SK-N-SH treated with all-trans-retinoic acid at 6 μM for 48 hours (cell line): ENCODE results near the gene HOXC5.

ENCODE experiments used
- ATAC-seq: fragments of 200-7000 bp; cut with Tn5 transposase; 3 replicates; pipeline ENCODE4 v1.9.1; 2020; ENCODE audit warnings: mild to moderate bottlenecking, moderate library complexity
- ARNTL ChIP-seq: fragments of 450-650 bp; formaldehyde crosslinking; IDR thresholded peaks from 2 replicates; pipeline ENCODE4 v1.5.0; 2020; ENCODE audit warnings: low read depth, mild to moderate bottlenecking, moderate library complexity, borderline replicate concordance
- BACH2 ChIP-seq: fragments of 250-450 bp; sonication (Bioruptor Pico); IDR thresholded peaks from 2 replicates; pipeline ENCODE4 v1.9.0; 2021; ENCODE audit warnings: mild to moderate bottlenecking, borderline replicate concordance
- CSDC2 ChIP-seq: fragments of 250-450 bp; sonication (Bioruptor Pico); IDR thresholded peaks from 2 replicates; pipeline ENCODE4 v1.5.0; 2020; ENCODE audit warnings: mild to moderate bottlenecking, moderate library complexity
- ESRRG ChIP-seq: fragments of 250-450 bp; sonication (Bioruptor Pico); IDR thresholded peaks from 2 replicates; pipeline ENCODE4 v1.6.1; 2021; ENCODE audit warnings: mild to moderate bottlenecking
- GLIS3 ChIP-seq: fragments of 250-450 bp; sonication (Bioruptor Pico); IDR thresholded peaks from 2 replicates; pipeline ENCODE4 v1.5.0; 2020; ENCODE audit warnings: mild to moderate bottlenecking, moderate library complexity
- ISL1 ChIP-seq: fragments of 250-450 bp; sonication (Bioruptor Pico); IDR thresholded peaks from 2 replicates; pipeline ENCODE4 v2.1.2; 2022; ENCODE audit warnings: mild to moderate bottlenecking, moderate library complexity
- PPARA ChIP-seq: fragments of 250-450 bp; sonication (Bioruptor Pico); IDR thresholded peaks from 2 replicates; pipeline ENCODE4 v1.5.0; 2020; ENCODE audit warnings: mild to moderate bottlenecking, borderline replicate concordance
- RARB ChIP-seq: fragments of 250-450 bp; sonication (Bioruptor Pico); IDR thresholded peaks from 2 replicates; pipeline ENCODE4 v1.8.0; 2021; ENCODE audit warnings: mild to moderate bottlenecking, moderate library complexity
- SNAI2 ChIP-seq: fragments of 250-450 bp; sonication (Bioruptor Pico); IDR thresholded peaks from 2 replicates; pipeline ENCODE4 v1.5.0; 2020; ENCODE audit warnings: mild to moderate bottlenecking, moderate library complexity
- TCF4 ChIP-seq: fragments of 250-450 bp; sonication (Bioruptor Pico); IDR thresholded peaks from 2 replicates; pipeline ENCODE4 v1.8.0; 2021; ENCODE audit warnings: mild to moderate bottlenecking, moderate library complexity, borderline replicate concordance
- TOX ChIP-seq: fragments of 250-450 bp; sonication (Bioruptor Pico); IDR thresholded peaks from 2 replicates; pipeline ENCODE4 v1.8.0; 2021; ENCODE audit warnings: mild to moderate bottlenecking, moderate library complexity, borderline replicate concordance
- ZC3H10 ChIP-seq: fragments of 250-450 bp; sonication (Bioruptor Pico); IDR thresholded peaks from 2 replicates; pipeline ENCODE4 v1.5.1; 2021; ENCODE audit warnings: mild to moderate bottlenecking, moderate library complexity
- ZFP30 ChIP-seq: fragments of 450-650 bp; formaldehyde crosslinking; IDR thresholded peaks from 2 replicates; pipeline ENCODE4 v1.5.0; 2022; ENCODE audit warnings: mild to moderate bottlenecking, moderate library complexity
- ZNF8 ChIP-seq: fragments of 450-650 bp; formaldehyde crosslinking; IDR thresholded peaks from 2 replicates; pipeline ENCODE4 v1.5.0; 2020; ENCODE audit warnings: mild to moderate bottlenecking, moderate library complexity
- TF ChIP-seq, protein P1 (sequence below): fragments of 250-450 bp; sonication (Bioruptor Pico); IDR thresholded peaks from 2 replicates; pipeline ENCODE4 v1.5.0; 2020; ENCODE audit warnings: mild to moderate bottlenecking, moderate library complexity
- TF ChIP-seq, protein P2 (sequence below): fragments of 250-450 bp; sonication (Bioruptor Pico); IDR thresholded peaks from 2 replicates; pipeline ENCODE4 v1.8.0; 2021; ENCODE audit warnings: low read depth, mild to moderate bottlenecking, moderate library complexity, borderline replicate concordance
- TF ChIP-seq, protein P3 (sequence below): fragments of 250-450 bp; sonication (Bioruptor Pico); IDR thresholded peaks from 2 replicates; pipeline ENCODE4 v1.5.1; 2021; ENCODE audit warnings: mild to moderate bottlenecking, moderate library complexity

Gene HOXC5

GRCh38 chr12:54036620-54037359 lies 3.9 kb downstream of the HOXC5 start:
- TF ChIP-seq SNAI2 (no peak), BACH2 (CRISPR knock-in tag) (no peak), TOX (CRISPR knock-in tag) (no peak), ZFP30 (no peak), ZC3H10 (no peak), CSDC2 (no peak), GLIS3 (CRISPR knock-in tag) (no peak)
- TF ChIP-seq, protein P1, sequence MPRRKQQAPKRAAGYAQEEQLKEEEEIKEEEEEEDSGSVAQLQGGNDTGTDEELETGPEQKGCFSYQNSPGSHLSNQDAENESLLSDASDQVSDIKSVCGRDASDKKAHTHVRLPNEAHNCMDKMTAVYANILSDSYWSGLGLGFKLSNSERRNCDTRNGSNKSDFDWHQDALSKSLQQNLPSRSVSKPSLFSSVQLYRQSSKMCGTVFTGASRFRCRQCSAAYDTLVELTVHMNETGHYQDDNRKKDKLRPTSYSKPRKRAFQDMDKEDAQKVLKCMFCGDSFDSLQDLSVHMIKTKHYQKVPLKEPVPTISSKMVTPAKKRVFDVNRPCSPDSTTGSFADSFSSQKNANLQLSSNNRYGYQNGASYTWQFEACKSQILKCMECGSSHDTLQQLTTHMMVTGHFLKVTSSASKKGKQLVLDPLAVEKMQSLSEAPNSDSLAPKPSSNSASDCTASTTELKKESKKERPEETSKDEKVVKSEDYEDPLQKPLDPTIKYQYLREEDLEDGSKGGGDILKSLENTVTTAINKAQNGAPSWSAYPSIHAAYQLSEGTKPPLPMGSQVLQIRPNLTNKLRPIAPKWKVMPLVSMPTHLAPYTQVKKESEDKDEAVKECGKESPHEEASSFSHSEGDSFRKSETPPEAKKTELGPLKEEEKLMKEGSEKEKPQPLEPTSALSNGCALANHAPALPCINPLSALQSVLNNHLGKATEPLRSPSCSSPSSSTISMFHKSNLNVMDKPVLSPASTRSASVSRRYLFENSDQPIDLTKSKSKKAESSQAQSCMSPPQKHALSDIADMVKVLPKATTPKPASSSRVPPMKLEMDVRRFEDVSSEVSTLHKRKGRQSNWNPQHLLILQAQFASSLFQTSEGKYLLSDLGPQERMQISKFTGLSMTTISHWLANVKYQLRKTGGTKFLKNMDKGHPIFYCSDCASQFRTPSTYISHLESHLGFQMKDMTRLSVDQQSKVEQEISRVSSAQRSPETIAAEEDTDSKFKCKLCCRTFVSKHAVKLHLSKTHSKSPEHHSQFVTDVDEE, result no peak
- TF ChIP-seq, all 23 proteins: peak for 0
- peak; percentile 51 for ATAC-seq

GRCh38 chr12:54037360-54038283 lies 4.8 kb downstream of the HOXC5 start:
- TF ChIP-seq GLIS3 (CRISPR knock-in tag) (no peak), ISL1 (CRISPR knock-in tag) (no peak), TCF4 (CRISPR knock-in tag) (no peak), ZC3H10 (no peak), PPARA (no peak), SNAI2 (no peak), ARNTL (CRISPR knock-in tag) (no peak), BACH2 (CRISPR knock-in tag) (no peak), ESRRG (no peak), CSDC2 (no peak), ZNF8 (CRISPR knock-in tag) (no peak), RARB (no peak)
- TF ChIP-seq, protein P2, sequence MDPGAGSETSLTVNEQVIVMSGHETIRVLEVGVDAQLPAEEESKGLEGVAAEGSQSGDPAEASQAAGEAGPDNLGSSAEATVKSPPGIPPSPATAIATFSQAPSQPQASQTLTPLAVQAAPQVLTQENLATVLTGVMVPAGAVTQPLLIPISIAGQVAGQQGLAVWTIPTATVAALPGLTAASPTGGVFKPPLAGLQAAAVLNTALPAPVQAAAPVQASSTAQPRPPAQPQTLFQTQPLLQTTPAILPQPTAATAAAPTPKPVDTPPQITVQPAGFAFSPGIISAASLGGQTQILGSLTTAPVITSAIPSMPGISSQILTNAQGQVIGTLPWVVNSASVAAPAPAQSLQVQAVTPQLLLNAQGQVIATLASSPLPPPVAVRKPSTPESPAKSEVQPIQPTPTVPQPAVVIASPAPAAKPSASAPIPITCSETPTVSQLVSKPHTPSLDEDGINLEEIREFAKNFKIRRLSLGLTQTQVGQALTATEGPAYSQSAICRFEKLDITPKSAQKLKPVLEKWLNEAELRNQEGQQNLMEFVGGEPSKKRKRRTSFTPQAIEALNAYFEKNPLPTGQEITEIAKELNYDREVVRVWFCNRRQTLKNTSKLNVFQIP (CRISPR knock-in tag), result no peak
- TF ChIP-seq, protein P1, result no peak
- ATAC-seq, result no peak

GRCh38 chr12:54038284-54038870 lies 5.5 kb downstream of the HOXC5 start:
- TF ChIP-seq, protein P1, result no peak
- no peak for TF ChIP-seq CSDC2
- no peak for TF ChIP-seq TOX (CRISPR knock-in tag)
- TF ChIP-seq GLIS3 (CRISPR knock-in tag), result no peak
- TF ChIP-seq, protein P3, sequence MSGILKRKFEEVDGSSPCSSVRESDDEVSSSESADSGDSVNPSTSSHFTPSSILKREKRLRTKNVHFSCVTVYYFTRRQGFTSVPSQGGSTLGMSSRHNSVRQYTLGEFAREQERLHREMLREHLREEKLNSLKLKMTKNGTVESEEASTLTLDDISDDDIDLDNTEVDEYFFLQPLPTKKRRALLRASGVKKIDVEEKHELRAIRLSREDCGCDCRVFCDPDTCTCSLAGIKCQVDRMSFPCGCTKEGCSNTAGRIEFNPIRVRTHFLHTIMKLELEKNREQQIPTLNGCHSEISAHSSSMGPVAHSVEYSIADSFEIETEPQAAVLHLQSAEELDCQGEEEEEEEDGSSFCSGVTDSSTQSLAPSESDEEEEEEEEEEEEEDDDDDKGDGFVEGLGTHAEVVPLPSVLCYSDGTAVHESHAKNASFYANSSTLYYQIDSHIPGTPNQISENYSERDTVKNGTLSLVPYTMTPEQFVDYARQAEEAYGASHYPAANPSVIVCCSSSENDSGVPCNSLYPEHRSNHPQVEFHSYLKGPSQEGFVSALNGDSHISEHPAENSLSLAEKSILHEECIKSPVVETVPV, result no peak
- ATAC-seq, result no peak
